ENCODE results near the gene TIMM17B.
"Not testable (repeated sequence)": the region's sequence is repeated elsewhere in the genome, so short reads cannot be mapped to it uniquely, and the experiment has no call there.

TIMM17B gene

GRCh38 chrX:48893556-48894348 lies 3.8 kb downstream of the TIMM17B start:
- DNase-seq: no peak

- no peak for DNase-seq
Measured at GRCh38 chrX:48892896-48893295, 4.7 kb downstream of the TIMM17B start.

- peak; percentile 73 for DNase-seq
Measured at GRCh38 chrX:48891402-48892288, 5.9 kb downstream of the TIMM17B start.

DNA sequence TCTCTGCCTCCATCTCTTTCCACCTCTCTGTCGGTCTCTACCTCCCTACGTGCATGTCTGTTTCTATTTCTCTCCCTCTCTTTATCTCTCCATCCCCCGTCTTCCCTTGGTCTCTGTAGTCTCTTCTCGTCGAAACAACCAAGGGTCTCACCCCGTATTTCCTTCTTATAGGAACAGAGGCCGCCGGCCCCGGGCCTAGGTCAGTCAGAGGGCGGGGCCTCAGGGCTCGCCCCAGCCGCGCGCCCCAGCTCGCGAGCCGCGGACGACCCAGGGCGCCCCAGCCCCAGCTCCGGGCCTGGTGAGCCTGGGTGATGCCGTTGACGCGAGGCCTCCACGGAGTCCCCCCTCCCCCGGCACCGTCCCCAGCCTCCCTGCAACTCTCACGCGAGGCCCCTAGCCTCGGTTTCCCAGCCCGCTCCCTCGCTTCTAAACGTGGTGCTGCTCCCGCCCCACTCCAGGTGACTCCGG lies 6.6 kb downstream of the TIMM17B start:
- no peak for DNase-seq

- peak; percentile 26 for DNase-seq
Measured at GRCh38 chrX:48890296-48890925, 7.2 kb downstream of the TIMM17B start.

DNA sequence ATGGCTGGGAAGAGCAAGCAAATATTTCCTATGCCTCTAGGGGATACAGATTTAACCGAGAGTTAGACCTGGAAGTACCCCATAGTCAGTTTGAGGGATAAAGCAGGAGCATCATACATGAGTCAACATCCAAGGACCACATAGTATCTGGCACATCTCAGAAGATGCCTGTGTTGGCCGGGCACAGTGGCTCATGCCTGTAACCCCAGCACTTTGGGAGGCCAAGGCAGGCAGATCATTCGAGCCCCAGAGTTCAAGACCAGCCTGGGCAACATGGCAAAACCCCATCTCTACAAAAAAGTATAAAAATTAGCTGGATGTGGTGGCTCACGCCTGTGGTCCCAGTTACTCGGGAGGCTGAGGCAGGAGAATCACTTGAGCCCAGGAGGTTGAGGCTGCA lies 11.0 kb downstream of the TIMM17B start:
- not testable (repeated sequence) for DNase-seq

- DNase-seq: no peak
Measured at GRCh38 chrX:48883729-48884128, 13.8 kb downstream of the TIMM17B start.

GRCh38 chrX:48876944-48877343 lies 20.6 kb downstream of the TIMM17B start:
- DNase-seq: not testable (repeated sequence)

DNA sequence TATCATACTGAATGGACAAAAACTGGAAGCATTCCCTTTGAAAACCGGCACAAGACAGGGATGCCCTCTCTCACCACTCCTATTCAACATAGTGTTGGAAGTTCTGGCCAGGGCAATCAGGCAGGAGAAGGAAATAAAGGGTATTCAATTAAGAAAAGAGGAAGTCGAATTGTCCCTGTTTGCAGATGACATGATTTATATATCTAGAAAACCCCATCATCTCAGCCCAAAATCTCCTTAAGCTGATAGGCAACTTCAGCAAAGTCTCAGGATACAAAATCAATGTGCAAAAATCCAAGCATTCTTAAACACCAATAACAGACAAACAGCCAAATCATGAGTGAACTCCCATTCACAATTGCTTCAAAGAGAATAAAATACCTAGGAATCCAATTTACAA lies 25.6 kb downstream of the TIMM17B start:
- not testable (repeated sequence) for DNase-seq

GRCh38 chrX:48864210-48864609 lies 33.4 kb downstream of the TIMM17B start:
- no peak for DNase-seq

- DNase-seq: no peak
Measured at GRCh38 chrX:48854898-48855297, 42.7 kb downstream of the TIMM17B start.

- not testable (repeated sequence) for DNase-seq
Measured at GRCh38 chrX:48854121-48854804, 43.3 kb downstream of the TIMM17B start.

- not testable (repeated sequence) for DNase-seq
Measured at GRCh38 chrX:48853494-48853893, 44.1 kb downstream of the TIMM17B start.

GRCh38 chrX:48852857-48853256 lies 44.7 kb downstream of the TIMM17B start:
- DNase-seq: no peak

- DNase-seq: no peak
Measured at GRCh38 chrX:48848847-48849246, 48.7 kb downstream of the TIMM17B start.

All from stimulated activated CD4-positive, alpha-beta T cell treated with anti-CD3 and anti-CD28 coated beads, Interleukin-4, amount 100 ng/mL, for 1 hour (primary cell).